Bronchial epithelial cell (primary cell): ENCODE data around the gene HCN3. TPM values are rescaled to one million over a fixed set of nuclear protein-coding genes. Genes with fewer than 3 reads are reported as not detected.
A peak's percentile ranks its signal among the peaks of the same experiment; 100 is the strongest.

Experiments used
- DNase-seq: peaks from one replicate; pipeline ENCODE4 v3.0.0-alpha.2; 2010; ENCODE audit warnings: low read depth
- FAIRE-seq: peaks from 2 replicates; lab custom pipeline; 2011; peaks lifted over from hg19 to GRCh38; lab: Jason Lieb, UNC
- H3K27me3 ChIP-seq: 2 replicates; pipeline ENCODE4 v1.5.1; 2011; ENCODE audit warnings: low read length; ENCODE audit not compliant: control insufficient read depth, insufficient read depth
- H3K36me3 ChIP-seq: 2 replicates; pipeline ENCODE4 v1.5.1; 2011; ENCODE audit warnings: low read length; ENCODE audit not compliant: control insufficient read depth, insufficient read depth
- H3K4me3 ChIP-seq: 2 replicates; pipeline ENCODE4 v1.5.1; 2011; ENCODE audit warnings: mild to moderate bottlenecking, low read depth, low read length, control low read depth
- CTCF ChIP-seq: IDR thresholded peaks from 2 replicates; pipeline ENCODE4 v1.5.1; 2011; ENCODE audit warnings: mild to moderate bottlenecking, moderate library complexity, low read length, control low read depth, inconsistent platforms; ENCODE audit not compliant: insufficient read depth, severe bottlenecking
- total RNA-seq: library from RNA; depleted of rRNA; stranded (reverse); fragments of >200 nt; gene quantifications from 2 replicates; pipeline ENCODE4 v1.2.1, GENCODE V29; 2014

The HCN3 gene
- total RNA-seq, 1 donor from 2014 or later: 1.1 TPM

DNA sequence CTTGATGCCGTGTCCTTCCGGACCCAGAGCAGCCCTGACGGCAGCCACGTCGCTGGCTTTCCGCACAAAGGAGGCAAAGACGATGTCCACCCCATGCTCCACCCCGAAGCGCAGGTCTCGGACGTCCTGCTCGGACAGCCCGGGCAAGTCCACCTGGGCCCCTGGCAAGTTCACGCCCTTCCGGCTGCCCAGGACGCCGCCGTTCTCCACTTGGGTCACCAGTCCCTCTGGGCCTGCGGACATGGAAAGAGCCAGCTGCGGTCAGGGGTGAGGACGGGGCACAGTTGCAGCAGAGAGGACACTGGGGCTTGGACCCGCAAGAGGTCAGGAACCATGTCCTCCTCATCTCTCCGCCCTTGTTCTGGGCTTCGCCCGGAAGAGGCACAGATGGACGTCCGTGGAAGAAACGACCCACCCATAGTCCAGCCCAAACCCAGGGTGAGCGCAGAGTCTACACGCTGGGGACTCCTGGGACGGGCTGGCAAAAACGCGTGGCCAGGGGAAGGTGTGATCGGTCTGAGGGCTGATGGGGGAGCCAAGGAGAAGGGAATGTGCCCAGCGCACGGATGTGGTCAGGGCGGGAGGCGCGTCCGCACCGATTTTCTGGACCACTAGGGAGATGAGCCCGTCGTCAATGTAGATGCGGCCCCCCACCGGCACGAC is 17.4 kb downstream of the HCN3 start:
- TF ChIP-seq CTCF: no peak
- DNase-seq (no peak), FAIRE-seq (no peak)
- no peaks in the 10 kb centered on the region for H3K36me3 ChIP-seq
- H3K4me3 ChIP-seq: peak overlapping the region; percentile 9
- H3K27me3 ChIP-seq: peaks cover 6% of the 10 kb centered on the region

DNA sequence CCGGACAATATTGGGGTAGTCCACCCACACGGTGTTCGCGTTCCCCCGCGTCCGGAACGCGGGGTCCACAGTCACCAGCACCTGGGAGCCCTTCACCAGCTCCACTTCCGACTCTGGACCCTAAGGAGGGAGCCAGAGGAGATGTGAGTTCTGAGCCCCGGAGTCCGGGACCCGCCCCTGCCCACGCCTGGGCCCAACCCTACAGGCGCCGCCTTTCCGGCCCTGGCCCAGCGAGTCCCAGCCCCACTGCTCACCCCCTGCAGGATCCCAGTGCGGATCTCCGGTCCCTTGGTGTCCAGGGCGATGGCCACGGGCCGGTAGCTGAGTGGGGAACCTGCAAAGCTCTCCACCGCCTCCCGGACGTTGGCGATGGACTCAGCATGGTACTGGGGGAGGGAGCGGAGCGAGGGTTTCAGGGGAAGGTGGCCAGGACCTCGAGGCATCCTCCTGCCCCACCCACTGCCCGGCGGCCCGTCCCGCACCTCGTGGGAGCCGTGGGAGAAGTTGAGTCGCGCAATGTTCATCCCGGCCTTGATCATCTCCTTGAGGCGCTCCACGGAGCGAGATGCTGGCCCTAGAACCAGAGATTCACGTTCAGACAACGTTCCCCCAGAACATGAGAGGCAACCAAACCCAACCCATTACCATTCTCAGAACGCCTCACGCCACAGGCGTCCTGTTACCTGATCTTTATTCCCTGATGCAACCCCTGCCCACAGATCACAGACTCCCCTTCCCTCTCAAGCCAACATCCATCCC is 18.1 kb downstream of the HCN3 start:
- no peak for FAIRE-seq
- peak overlapping the region; percentile 9 for H3K4me3 ChIP-seq
- no peaks in the 10 kb centered on the region for H3K36me3 ChIP-seq
- no peak for TF ChIP-seq CTCF
- H3K27me3 ChIP-seq: peaks cover 6% of the 10 kb centered on the region
- DNase-seq: no peak

DNA sequence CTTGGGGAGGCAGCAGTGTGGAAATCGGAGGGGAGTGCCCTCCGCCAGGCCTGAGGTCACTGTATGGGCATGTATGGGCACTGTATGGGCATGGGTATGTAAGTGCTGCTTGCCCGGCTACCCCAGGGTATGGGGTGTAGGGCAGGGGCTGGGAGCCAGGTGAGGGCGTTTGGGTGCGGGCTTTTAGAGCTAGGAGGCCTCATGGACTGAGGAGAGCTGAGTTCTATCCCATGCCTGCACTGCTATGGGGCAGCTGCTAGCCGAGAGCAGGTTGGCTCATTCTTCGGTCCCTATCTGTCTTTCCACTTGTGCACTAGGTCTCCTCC is 18.6 kb downstream of the HCN3 start:
- no peak overlapping the region for H3K4me3 ChIP-seq
- no peak for DNase-seq
- FAIRE-seq: no peak

DNA sequence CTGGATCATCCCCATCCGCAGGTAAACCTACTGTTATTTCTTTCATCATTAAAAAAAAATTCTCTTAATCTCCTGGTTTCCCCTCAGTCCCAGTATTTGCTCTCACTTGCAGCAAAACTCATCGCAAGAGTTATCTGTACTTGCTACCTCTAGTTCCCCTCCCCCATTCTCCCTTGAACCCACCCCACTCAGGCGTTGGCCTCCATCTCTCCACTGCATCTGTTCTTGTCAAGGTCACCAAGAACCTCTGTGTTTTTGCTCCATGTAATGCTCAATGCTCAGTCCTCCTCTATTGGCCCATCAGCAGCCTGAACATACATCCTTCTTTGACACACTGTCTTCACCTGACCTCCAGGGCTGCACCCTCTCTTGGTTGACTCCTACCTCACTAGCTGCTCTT is 19.4 kb downstream of the HCN3 start:
- Histone ChIP-seq H3K4me3 (no peak overlapping the region), H3K27me3 (peaks cover 6% of the 10 kb centered on the region), H3K36me3 (no peaks in the 10 kb centered on the region)
- FAIRE-seq (no peak), DNase-seq (no peak)
- no peak for TF ChIP-seq CTCF

More for the DNA sequence above, 18.6 kb downstream of the HCN3 start:
- Histone ChIP-seq H3K36me3 (no peaks in the 10 kb centered on the region), H3K27me3 (peaks cover 6% of the 10 kb centered on the region)
- TF ChIP-seq CTCF: no peak

DNA sequence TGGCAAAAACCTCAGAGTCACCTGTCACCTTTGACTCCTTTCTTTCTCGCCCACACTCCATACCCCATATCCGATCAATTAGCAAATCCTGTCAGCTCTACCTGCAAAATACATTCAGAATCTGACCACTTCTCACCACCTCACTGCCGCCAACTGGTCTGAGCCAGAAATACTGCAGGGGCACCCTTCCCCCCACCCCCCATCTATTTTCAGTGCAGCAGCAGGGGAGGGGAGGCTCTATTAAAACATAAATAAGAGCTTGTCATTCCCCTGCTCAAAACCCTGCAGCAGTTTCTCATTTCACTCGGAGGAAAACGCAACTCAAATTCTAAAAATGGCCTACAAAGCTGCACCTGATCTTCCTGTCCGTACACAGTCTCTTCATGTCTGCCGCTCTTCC is 20.1 kb downstream of the HCN3 start:
- Histone ChIP-seq H3K27me3 (peaks cover 6% of the 10 kb centered on the region), H3K36me3 (no peaks in the 10 kb centered on the region), H3K4me3 (no peak overlapping the region)
- DNase-seq: no peak
- no peak for FAIRE-seq
- TF ChIP-seq CTCF: no peak
